Measurements from ENCODE around the gene HS6ST3. TPM values are rescaled to one million over a fixed set of nuclear protein-coding genes. Genes with fewer than 3 reads are reported as not detected.

HS6ST3 gene
- total and polyA plus RNA-seq, 9 of the 15 experiments (the other 6 are each of a cell fraction or from before 2014, with no cell fraction given), result not detected

GRCh38 chr13:96837809-96838208, 747.9 kb downstream of the HS6ST3 start:
- ATAC-seq (no peak), DNase-seq (ENCODE audit: extremely low read depth in 1 of 4, low spot score in 3 of 4) (no peak), FAIRE-seq (no peak)
- in situ Hi-C loops (cut with MboI) (no loop called here), intact Hi-C loops (cut with micrococcal nuclease) (no loop called here)
- ChIA-PET POLR2A (no interaction called here), CTCF (ENCODE audit: low intra/inter-chr PET ratio) (no interaction called here)
- Histone ChIP-seq H3K4me1 (replicated peaks in 1 of 2; ENCODE audit: control insufficient read depth in 2 of 2, insufficient read depth in 2 of 2, low read length in 2 of 2) (no peaks in the 10 kb centered on the region), H2AFZ (ENCODE audit: low read depth, low read length) (no peak overlapping the region), H3K9me1 (ENCODE audit: control insufficient read depth, insufficient read depth, low read length) (no peaks in the 10 kb centered on the region), H3K79me2 (ENCODE audit: control insufficient read depth, insufficient read depth, low read length) (no peaks in the 10 kb centered on the region), H3K27ac (ENCODE audit: extremely low read depth, low read depth, low read length) (no peak overlapping the region), H4K20me1 (replicated peaks; ENCODE audit: control insufficient read depth, insufficient read depth, low read length) (no peaks in the 10 kb centered on the region), H3K4me3 (no peak overlapping the region), H3K36me3 (ENCODE audit: control insufficient read depth, insufficient read depth, low read length) (no peaks in the 10 kb centered on the region), H3K4me2 (ENCODE audit: insufficient read depth, low read length) (no peak overlapping the region), H3K27me3 (ENCODE audit: control insufficient read depth in 2 of 2, insufficient read depth in 2 of 2, low read length in 2 of 2) (no peaks in the 10 kb centered on the region), H3K9ac (ENCODE audit: insufficient read depth in 1 of 2, low read depth in 2 of 2, low read length in 2 of 2) (no peak overlapping the region), H3K9me3 (replicated peaks; ENCODE audit: control insufficient read depth, insufficient read depth, low read depth, low read length) (no peaks in the 10 kb centered on the region)
- WGBS (ENCODE audit: insufficient coverage, low coverage, missing lambda C conversion rate), result no CpG with 5 or more reads among the region's 1 CpG
- no peak for TF ChIP-seq PYGO2 (tag; IDR thresholded peaks at IDR 0.05)
- TF ChIP-seq ARNT (IDR thresholded peaks at IDR 0.05), result no peak
- no peak for TF ChIP-seq GATA2 (CRISPR knock-in tag; IDR thresholded peaks at IDR 0.05)
- TF ChIP-seq NFRKB (IDR thresholded peaks at IDR 0.05; ENCODE audit: low read depth), result no peak
- no peak for TF ChIP-seq CHD2 (IDR thresholded peaks at IDR 0.05; ENCODE audit: low read depth, low read length)
- no peak for TF ChIP-seq BCLAF1 (IDR thresholded peaks at IDR 0.05; ENCODE audit: borderline replicate concordance in 1 of 2, control insufficient read depth in 1 of 2, low read depth in 2 of 2, low read length in 1 of 2)
- no peak for TF ChIP-seq ZNF79 (CRISPR knock-in tag; IDR thresholded peaks at IDR 0.05; ENCODE audit: low read depth)
- no peak for TF ChIP-seq PTTG1 (tag; IDR thresholded peaks at IDR 0.05; ENCODE audit: low read depth)
- TF ChIP-seq SLC30A9 (CRISPR knock-in tag; IDR thresholded peaks at IDR 0.05), result no peak
- TF ChIP-seq, protein P1, sequence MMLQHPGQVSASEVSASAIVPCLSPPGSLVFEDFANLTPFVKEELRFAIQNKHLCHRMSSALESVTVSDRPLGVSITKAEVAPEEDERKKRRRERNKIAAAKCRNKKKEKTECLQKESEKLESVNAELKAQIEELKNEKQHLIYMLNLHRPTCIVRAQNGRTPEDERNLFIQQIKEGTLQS (IDR thresholded peaks at IDR 0.05), result no peak
- TF ChIP-seq, protein P1 (CRISPR knock-in tag; conservative IDR thresholded peaks at IDR 0.05), result no peak
- TF ChIP-seq, protein P2, sequence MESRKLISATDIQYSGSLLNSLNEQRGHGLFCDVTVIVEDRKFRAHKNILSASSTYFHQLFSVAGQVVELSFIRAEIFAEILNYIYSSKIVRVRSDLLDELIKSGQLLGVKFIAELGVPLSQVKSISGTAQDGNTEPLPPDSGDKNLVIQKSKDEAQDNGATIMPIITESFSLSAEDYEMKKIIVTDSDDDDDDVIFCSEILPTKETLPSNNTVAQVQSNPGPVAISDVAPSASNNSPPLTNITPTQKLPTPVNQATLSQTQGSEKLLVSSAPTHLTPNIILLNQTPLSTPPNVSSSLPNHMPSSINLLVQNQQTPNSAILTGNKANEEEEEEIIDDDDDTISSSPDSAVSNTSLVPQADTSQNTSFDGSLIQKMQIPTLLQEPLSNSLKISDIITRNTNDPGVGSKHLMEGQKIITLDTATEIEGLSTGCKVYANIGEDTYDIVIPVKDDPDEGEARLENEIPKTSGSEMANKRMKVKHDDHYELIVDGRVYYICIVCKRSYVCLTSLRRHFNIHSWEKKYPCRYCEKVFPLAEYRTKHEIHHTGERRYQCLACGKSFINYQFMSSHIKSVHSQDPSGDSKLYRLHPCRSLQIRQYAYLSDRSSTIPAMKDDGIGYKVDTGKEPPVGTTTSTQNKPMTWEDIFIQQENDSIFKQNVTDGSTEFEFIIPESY (CRISPR knock-in tag; IDR thresholded peaks at IDR 0.05), result no peak
- no peak for TF ChIP-seq TAF1 (IDR thresholded peaks at IDR 0.05; ENCODE audit: control insufficient read depth, extremely low read depth, insufficient read depth, low read length, severe bottlenecking)
- no peak for TF ChIP-seq E2F5 (CRISPR knock-in tag; IDR thresholded peaks at IDR 0.05)
- no peak for TF ChIP-seq SIN3B (IDR thresholded peaks at IDR 0.05; ENCODE audit: low read depth)
- TF ChIP-seq KLF10 (CRISPR knock-in tag; IDR thresholded peaks at IDR 0.05), result no peak
- no TSS peak for BruUV-seq (replicated peaks)
